ENCODE data around the gene CASP12. TPM values are rescaled to one million over a fixed set of nuclear protein-coding genes. Genes with fewer than 3 reads are reported as not detected.
"Not testable (repeated sequence)": the region's sequence is repeated elsewhere in the genome, so short reads cannot be mapped to it uniquely, and the experiment has no call there.

CASP12 gene
- polyA plus RNA-seq = under 1 TPM; 0.22 to 0.27 TPM

GRCh38 chr11:104897891-104898684, at the start of gene CASP12:
Gene CASP12 (minus strand): TSS chr11:104898460.
- Histone ChIP-seq H3K4me1 (ENCODE audit: control insufficient read depth in 2 of 2, insufficient read depth in 2 of 2, low read length in 1 of 2) (no peaks in the 10 kb centered on the region), H3K4me3 (ENCODE audit: low read depth in 1 of 2, low read length in 2 of 2) (peak within 1 kb of the TSS; percentile 1 to 9), H3K9me3 (ENCODE audit: control insufficient read depth in 2 of 2, insufficient read depth in 1 of 2, low read depth in 1 of 2, low read length in 1 of 2) (no peaks in the 10 kb centered on the region), H3K27ac (ENCODE audit: low read depth in 2 of 2, low read length in 1 of 2) (no peak within 1 kb of the TSS), H3K36me3 (ENCODE audit: control insufficient read depth in 2 of 2, insufficient read depth in 2 of 2, low read length in 1 of 2) (no peaks in the 10 kb centered on the region), H3K27me3 (ENCODE audit: control insufficient read depth in 1 of 2, insufficient read depth in 2 of 2, low read length in 2 of 2) (no peaks in the 10 kb centered on the region)
- WGBS, 2 donors = 53 to 56% methylated on average over 9 of the region's 9 CpGs

- peaks cover 17 to 20% of the 10 kb centered on the region in 2 donors for H3K36me3 ChIP-seq (ENCODE audit: control insufficient read depth in 2 of 2, insufficient read depth in 2 of 2, low read length in 1 of 2)
- H3K4me1 ChIP-seq (ENCODE audit: control insufficient read depth in 2 of 2, insufficient read depth in 2 of 2, low read length in 1 of 2) = no peaks in the 10 kb centered on the region
- no peak overlapping the region for H3K4me3 ChIP-seq (ENCODE audit: low read depth in 1 of 2, low read length in 2 of 2)
- no peaks in the 10 kb centered on the region for H3K9me3 ChIP-seq (ENCODE audit: control insufficient read depth in 2 of 2, insufficient read depth in 1 of 2, low read depth in 1 of 2, low read length in 1 of 2)
- no peak overlapping the region for H3K27ac ChIP-seq (ENCODE audit: low read depth in 2 of 2, low read length in 1 of 2)
- WGBS, 2 donors = 8 to 15% methylated on average over 2 of the region's 2 CpGs
- no peaks in the 10 kb centered on the region for H3K27me3 ChIP-seq (ENCODE audit: control insufficient read depth in 1 of 2, insufficient read depth in 2 of 2, low read length in 2 of 2)
Measured at GRCh38 chr11:104946907-104947306, 48.6 kb upstream of the CASP12 start.

GRCh38 chr11:104944076-104944475, 45.8 kb upstream of the CASP12 start:
- no peaks in the 10 kb centered on the region for H3K27me3 ChIP-seq (ENCODE audit: control insufficient read depth in 1 of 2, insufficient read depth in 2 of 2, low read length in 2 of 2)
- H3K27ac ChIP-seq (ENCODE audit: low read depth in 2 of 2, low read length in 1 of 2) = no peak overlapping the region
- H3K4me3 ChIP-seq (ENCODE audit: low read depth in 1 of 2, low read length in 2 of 2) = no peak overlapping the region
- H3K36me3 ChIP-seq (ENCODE audit: control insufficient read depth in 2 of 2, insufficient read depth in 2 of 2, low read length in 1 of 2) = peaks cover 6 to 12% of the 10 kb centered on the region in 2 donors
- no peaks in the 10 kb centered on the region for H3K4me1 ChIP-seq (ENCODE audit: control insufficient read depth in 2 of 2, insufficient read depth in 2 of 2, low read length in 1 of 2)
- no peaks in the 10 kb centered on the region for H3K9me3 ChIP-seq (ENCODE audit: control insufficient read depth in 2 of 2, insufficient read depth in 1 of 2, low read depth in 1 of 2, low read length in 1 of 2)

- Histone ChIP-seq H3K27ac (ENCODE audit: low read depth in 2 of 2, low read length in 1 of 2) (no peak overlapping the region), H3K4me1 (ENCODE audit: control insufficient read depth in 2 of 2, insufficient read depth in 2 of 2, low read length in 1 of 2) (no peaks in the 10 kb centered on the region), H3K9me3 (ENCODE audit: control insufficient read depth in 2 of 2, insufficient read depth in 1 of 2, low read depth in 1 of 2, low read length in 1 of 2) (no peaks in the 10 kb centered on the region), H3K27me3 (ENCODE audit: control insufficient read depth in 1 of 2, insufficient read depth in 2 of 2, low read length in 2 of 2) (no peaks in the 10 kb centered on the region), H3K4me3 (ENCODE audit: low read depth in 1 of 2, low read length in 2 of 2) (no peak overlapping the region), H3K36me3 (ENCODE audit: control insufficient read depth in 2 of 2, insufficient read depth in 2 of 2, low read length in 1 of 2) (peaks cover 6 to 9% of the 10 kb centered on the region in 2 donors)
- WGBS, 2 donors = 40 to 42% methylated on average over 2 of the region's 2 CpGs
Measured at GRCh38 chr11:104943561-104943960, 45.3 kb upstream of the CASP12 start.

- Histone ChIP-seq H3K4me1 (ENCODE audit: control insufficient read depth in 2 of 2, insufficient read depth in 2 of 2, low read length in 1 of 2) (no peaks in the 10 kb centered on the region), H3K27me3 (ENCODE audit: control insufficient read depth in 1 of 2, insufficient read depth in 2 of 2, low read length in 2 of 2) (no peaks in the 10 kb centered on the region), H3K27ac (ENCODE audit: low read depth in 2 of 2, low read length in 1 of 2) (no peak overlapping the region), H3K36me3 (ENCODE audit: control insufficient read depth in 2 of 2, insufficient read depth in 2 of 2, low read length in 1 of 2) (no peaks in the 10 kb centered on the region), H3K4me3 (ENCODE audit: low read depth in 1 of 2, low read length in 2 of 2) (no peak overlapping the region), H3K9me3 (ENCODE audit: control insufficient read depth in 2 of 2, insufficient read depth in 1 of 2, low read depth in 1 of 2, low read length in 1 of 2) (no peaks in the 10 kb centered on the region)
- WGBS, 2 donors = 55 to 56% methylated on average over 1 of the region's 1 CpG
Measured at GRCh38 chr11:104934594-104934993, 36.3 kb upstream of the CASP12 start.

GRCh38 chr11:104934073-104934472, 35.8 kb upstream of the CASP12 start:
- not testable (repeated sequence) for H3K27me3 ChIP-seq (ENCODE audit: control insufficient read depth in 1 of 2, insufficient read depth in 2 of 2, low read length in 2 of 2); H3K9me3 ChIP-seq (ENCODE audit: control insufficient read depth in 2 of 2, insufficient read depth in 1 of 2, low read depth in 1 of 2, low read length in 1 of 2); H3K27ac ChIP-seq (ENCODE audit: low read depth in 2 of 2, low read length in 1 of 2); H3K4me3 ChIP-seq (ENCODE audit: low read depth in 1 of 2, low read length in 2 of 2); H3K36me3 ChIP-seq (ENCODE audit: control insufficient read depth in 2 of 2, insufficient read depth in 2 of 2, low read length in 1 of 2); H3K4me1 ChIP-seq (ENCODE audit: control insufficient read depth in 2 of 2, insufficient read depth in 2 of 2, low read length in 1 of 2)
- WGBS, 2 donors = 95 to 96% methylated on average over 3 of the region's 3 CpGs

GRCh38 chr11:104928811-104929210, 30.6 kb upstream of the CASP12 start:
- Histone ChIP-seq H3K4me3 (ENCODE audit: low read depth in 1 of 2, low read length in 2 of 2) (no peak overlapping the region), H3K27me3 (ENCODE audit: control insufficient read depth in 1 of 2, insufficient read depth in 2 of 2, low read length in 2 of 2) (no peaks in the 10 kb centered on the region), H3K9me3 (ENCODE audit: control insufficient read depth in 2 of 2, insufficient read depth in 1 of 2, low read depth in 1 of 2, low read length in 1 of 2) (no peaks in the 10 kb centered on the region), H3K27ac (ENCODE audit: low read depth in 2 of 2, low read length in 1 of 2) (no peak overlapping the region), H3K4me1 (ENCODE audit: control insufficient read depth in 2 of 2, insufficient read depth in 2 of 2, low read length in 1 of 2) (no peaks in the 10 kb centered on the region), H3K36me3 (ENCODE audit: control insufficient read depth in 2 of 2, insufficient read depth in 2 of 2, low read length in 1 of 2) (no peaks in the 10 kb centered on the region)

GRCh38 chr11:104926771-104927611, 28.7 kb upstream of the CASP12 start:
- WGBS, 2 donors = 78 to 82% methylated on average over 9 of the region's 9 CpGs
- H3K36me3 ChIP-seq (ENCODE audit: control insufficient read depth in 2 of 2, insufficient read depth in 2 of 2, low read length in 1 of 2) = no peaks in the 10 kb centered on the region
- H3K4me3 ChIP-seq (ENCODE audit: low read depth in 1 of 2, low read length in 2 of 2) = no peak overlapping the region
- H3K27ac ChIP-seq (ENCODE audit: low read depth in 2 of 2, low read length in 1 of 2) = no peak overlapping the region
- no peaks in the 10 kb centered on the region for H3K27me3 ChIP-seq (ENCODE audit: control insufficient read depth in 1 of 2, insufficient read depth in 2 of 2, low read length in 2 of 2)
- H3K9me3 ChIP-seq (ENCODE audit: control insufficient read depth in 2 of 2, insufficient read depth in 1 of 2, low read depth in 1 of 2, low read length in 1 of 2) = no peaks in the 10 kb centered on the region
- H3K4me1 ChIP-seq (ENCODE audit: control insufficient read depth in 2 of 2, insufficient read depth in 2 of 2, low read length in 1 of 2) = no peaks in the 10 kb centered on the region

GRCh38 chr11:104925850-104926249, 27.6 kb upstream of the CASP12 start:
- no peak overlapping the region for H3K27ac ChIP-seq (ENCODE audit: low read depth in 2 of 2, low read length in 1 of 2)
- H3K27me3 ChIP-seq (ENCODE audit: control insufficient read depth in 1 of 2, insufficient read depth in 2 of 2, low read length in 2 of 2) = no peaks in the 10 kb centered on the region
- no peaks in the 10 kb centered on the region for H3K9me3 ChIP-seq (ENCODE audit: control insufficient read depth in 2 of 2, insufficient read depth in 1 of 2, low read depth in 1 of 2, low read length in 1 of 2)
- no peaks in the 10 kb centered on the region for H3K4me1 ChIP-seq (ENCODE audit: control insufficient read depth in 2 of 2, insufficient read depth in 2 of 2, low read length in 1 of 2)
- H3K4me3 ChIP-seq (ENCODE audit: low read depth in 1 of 2, low read length in 2 of 2) = no peak overlapping the region
- WGBS, 2 donors = 85 to 91% methylated on average over 6 of the region's 6 CpGs
- H3K36me3 ChIP-seq (ENCODE audit: control insufficient read depth in 2 of 2, insufficient read depth in 2 of 2, low read length in 1 of 2) = no peaks in the 10 kb centered on the region
